Measurements from ENCODE around the gene TMC7. TPM values are rescaled to one million over a fixed set of nuclear protein-coding genes. Genes with fewer than 3 reads are reported as not detected.
A peak's percentile ranks its signal among the peaks of the same experiment; 100 is the strongest.

TMC7 gene
- total and polyA plus RNA-seq, 2 of the 13 experiments (the other 11 are each of a cell fraction or from before 2014, with no cell fraction given): 1.2 to 5.1 TPM

GRCh38 chr16:19029980-19030379 lies 46.2 kb downstream of the TMC7 start:
- in situ Hi-C loops (cut with HindIII; ENCODE audit: extremely low pct_ligation_motif_present, low pct_unique_long_range_greater_than_20kb) (no loop called here), intact Hi-C loops (cut with micrococcal nuclease; ENCODE audit: unreplicated experiment) (no loop called here)
- H3K27ac ChIP-seq (ENCODE audit: extremely low read length, insufficient read depth, low read length): no peak overlapping the region
- H3K9me3 ChIP-seq (ENCODE audit: low read length): no peaks in the 10 kb centered on the region
- H3K4me2 ChIP-seq (ENCODE audit: low read depth, low read length): no peak overlapping the region
- no peak overlapping the region for H3K9ac ChIP-seq (ENCODE audit: insufficient read depth, low read depth, low read length)
- ChIA-PET CTCF (ENCODE audit: low intra/inter-chr PET ratio, low total read pairs) (no interaction called here), POLR2A (no interaction called here)
- H2AFZ ChIP-seq (ENCODE audit: low read length): no peak overlapping the region
- TF ChIP-seq ZBTB34 (CRISPR knock-in tag; IDR thresholded peaks at IDR 0.05): no peak
- peaks cover 4 to 6% of the 10 kb centered on the region in 2 experiments; a peak in 2 of 5 replicates for H3K36me3 ChIP-seq (replicated peaks in 1 of 2; ENCODE audit: control insufficient read depth in 1 of 2, insufficient read depth in 2 of 2, low read length in 2 of 2)
- ATAC-seq (no peak), DNase-seq (ENCODE audit: low spot score) (no peak), FAIRE-seq (no peak)
- H3K27me3 ChIP-seq (ENCODE audit: control insufficient read depth in 1 of 2, insufficient read depth in 2 of 2, low read length in 2 of 2): no peaks in the 10 kb centered on the region
- no peak overlapping the region for H3K4me3 ChIP-seq (replicated peaks in 1 of 3; ENCODE audit: insufficient read depth in 1 of 3, low read depth in 2 of 3, low read length in 3 of 3)
- no peaks in the 10 kb centered on the region for H3K4me1 ChIP-seq (ENCODE audit: insufficient read depth, low read length)
- WGBS (ENCODE audit: low lambda C conversion rate): 91% methylated on average over 6 of the region's 6 CpGs
- no peaks in the 10 kb centered on the region for H4K20me1 ChIP-seq (ENCODE audit: insufficient read depth, low read length)
- BruUV-seq (replicated peaks): no TSS peak
- no peaks in the 10 kb centered on the region for H3K79me2 ChIP-seq (ENCODE audit: insufficient read depth, low read length)

- intact Hi-C loops (cut with micrococcal nuclease; ENCODE audit: unreplicated experiment) (no loop called here), in situ Hi-C loops (cut with HindIII; ENCODE audit: extremely low pct_ligation_motif_present, low pct_unique_long_range_greater_than_20kb) (no loop called here)
- no TSS peak for BruUV-seq (replicated peaks)
- ChIA-PET POLR2A (no interaction called here), CTCF (ENCODE audit: low intra/inter-chr PET ratio, low total read pairs) (no interaction called here)
- no peak overlapping the region for H3K27ac ChIP-seq (ENCODE audit: extremely low read length, insufficient read depth, low read length)
- DNase-seq (ENCODE audit: low spot score): no peak
- no peak overlapping the region for H3K9ac ChIP-seq (ENCODE audit: insufficient read depth, low read depth, low read length)
- 74% methylated on average over 4 of the region's 4 CpGs for WGBS (ENCODE audit: low lambda C conversion rate)
- TF ChIP-seq USF2 (IDR thresholded peaks at IDR 0.05; ENCODE audit: low read depth, low read length): 0 out of 2 replicates have a peak, but pooled peaks have one; percentile 15
- no peak for TF ChIP-seq USF2 (CRISPR knock-in tag; IDR thresholded peaks at IDR 0.05; ENCODE audit: borderline replicate concordance)
- no peak for TF ChIP-seq MTERF4 (CRISPR knock-in tag; IDR thresholded peaks at IDR 0.05)
- no peak for TF ChIP-seq EED (CRISPR knock-in tag; IDR thresholded peaks at IDR 0.05)
- TF ChIP-seq CREM (IDR thresholded peaks at IDR 0.05): no peak
- no peak for TF ChIP-seq CREM (CRISPR knock-in tag; IDR thresholded peaks at IDR 0.05)
- peak; percentile 61 for TF ChIP-seq NFYB (CRISPR knock-in tag; IDR thresholded peaks at IDR 0.05)
- peak; percentile 51 for TF ChIP-seq NFYC (CRISPR knock-in tag; IDR thresholded peaks at IDR 0.05)
- no peak for TF ChIP-seq MTF1 (CRISPR knock-in tag; IDR thresholded peaks at IDR 0.05)
- H2AFZ ChIP-seq (ENCODE audit: low read length): no peak overlapping the region
- peaks cover 4 to 6% of the 10 kb centered on the region in 2 experiments; a peak in 2 of 5 replicates for H3K36me3 ChIP-seq (replicated peaks in 1 of 2; ENCODE audit: control insufficient read depth in 1 of 2, insufficient read depth in 2 of 2, low read length in 2 of 2)
- H3K9me3 ChIP-seq (ENCODE audit: low read length): no peaks in the 10 kb centered on the region
- no peak overlapping the region for H3K4me3 ChIP-seq (replicated peaks in 1 of 3; ENCODE audit: insufficient read depth in 1 of 3, low read depth in 2 of 3, low read length in 3 of 3)
- no peaks in the 10 kb centered on the region for H4K20me1 ChIP-seq (ENCODE audit: insufficient read depth, low read length)
- ATAC-seq: no peak
- FAIRE-seq: no peak
- H3K4me2 ChIP-seq (ENCODE audit: low read depth, low read length): no peak overlapping the region
- H3K27me3 ChIP-seq (ENCODE audit: control insufficient read depth in 1 of 2, insufficient read depth in 2 of 2, low read length in 2 of 2): no peaks in the 10 kb centered on the region
- no peaks in the 10 kb centered on the region for H3K79me2 ChIP-seq (ENCODE audit: insufficient read depth, low read length)
- no peaks in the 10 kb centered on the region for H3K4me1 ChIP-seq (ENCODE audit: insufficient read depth, low read length)
These were observed 48.0 kb downstream of the TMC7 start for GRCh38 chr16:19031738-19032137.
